ENCODE results near the gene ITGA8. TPM values are rescaled to one million over a fixed set of nuclear protein-coding genes. Genes with fewer than 3 reads are reported as not detected.
A peak's percentile ranks its signal among the peaks of the same experiment; 100 is the strongest.

The ITGA8 gene
- total RNA-seq, 1 donor from 2014 or later, result 0.13 TPM

DNA sequence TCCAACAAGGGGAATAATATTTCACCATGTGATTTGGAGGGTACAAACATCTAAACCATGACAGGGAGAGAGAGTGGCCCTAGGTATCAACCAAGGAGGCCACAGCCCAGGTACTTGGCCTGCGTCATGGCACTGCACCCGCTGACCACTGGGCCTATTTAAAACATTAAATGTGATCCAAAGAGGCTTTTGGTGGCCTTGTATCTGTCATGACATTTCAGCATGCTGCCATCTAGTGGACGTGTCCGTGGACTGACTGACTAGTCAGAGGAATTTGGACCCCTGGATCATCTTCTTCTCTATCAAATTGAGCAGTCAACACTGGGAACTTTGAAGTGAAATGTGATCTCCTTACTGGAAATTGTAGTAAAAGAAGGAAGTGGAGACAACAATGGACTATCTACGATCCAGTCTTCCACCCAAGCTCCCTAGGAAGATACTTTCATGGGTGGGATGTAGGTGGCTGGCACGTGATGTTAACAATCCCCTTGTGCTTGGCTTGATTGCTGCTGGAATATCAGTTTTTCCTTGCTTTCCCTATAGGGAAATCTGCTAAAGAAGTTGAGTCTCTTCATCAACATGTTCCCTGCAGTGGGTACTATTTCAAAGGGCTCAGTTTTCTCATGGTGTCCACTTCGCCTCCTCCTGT is 24.6 kb upstream of the ITGA8 start:
- TF ChIP-seq CTCF (IDR thresholded peaks at IDR 0.05; ENCODE audit: insufficient read depth, low read length, poor library complexity, severe bottlenecking), result peak; percentile 39
- no peak for DNase-seq (ENCODE audit: low read depth)
- H3K36me3 ChIP-seq (ENCODE audit: control insufficient read depth, insufficient read depth, low read length), result no peaks in the 10 kb centered on the region
- no peaks in the 10 kb centered on the region for H3K27me3 ChIP-seq (ENCODE audit: control insufficient read depth, insufficient read depth, low read length)
- no peak overlapping the region for H3K4me3 ChIP-seq (ENCODE audit: low read depth, low read length)

DNA sequence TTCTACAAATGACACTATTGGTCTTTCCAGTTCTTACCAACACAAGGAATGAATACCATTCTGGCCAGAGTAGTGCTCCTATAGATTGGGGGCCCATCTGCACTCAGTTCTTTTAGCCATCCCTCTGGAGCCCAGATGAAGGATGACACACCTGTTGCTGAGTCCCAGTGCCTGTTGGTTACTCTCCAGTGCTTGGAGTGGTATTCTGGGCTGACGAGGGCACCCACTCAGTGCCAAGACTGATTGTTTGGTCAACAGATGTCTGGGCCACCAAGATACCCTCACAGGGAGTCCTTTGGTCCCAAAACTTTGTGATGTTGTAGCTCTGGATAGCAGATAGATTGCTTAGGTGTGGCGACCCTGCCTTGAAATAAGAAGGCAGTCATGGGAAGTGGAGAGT is 23.7 kb upstream of the ITGA8 start:
- TF ChIP-seq CTCF (IDR thresholded peaks at IDR 0.05; ENCODE audit: insufficient read depth, low read length, poor library complexity, severe bottlenecking), result no peak

DNA sequence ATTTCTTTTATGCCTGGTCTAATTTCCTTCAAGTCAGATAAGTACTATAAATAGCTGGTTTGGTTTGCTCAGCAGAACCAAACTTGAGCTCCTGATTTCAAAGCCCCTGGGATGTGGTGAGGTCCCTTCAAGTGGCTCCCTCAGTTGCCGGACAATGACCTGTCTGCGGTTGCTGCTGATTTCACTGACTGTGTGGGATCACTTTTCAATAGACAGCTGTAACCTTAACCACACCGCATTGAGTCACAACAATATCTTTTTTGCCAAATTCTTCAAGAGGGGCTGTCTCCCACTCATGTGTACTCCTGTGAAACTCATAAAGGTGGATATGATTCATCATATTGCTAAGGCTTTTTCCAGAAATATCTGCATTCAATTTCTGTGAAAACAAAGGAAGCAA is 23.1 kb upstream of the ITGA8 start:
- DNase-seq (ENCODE audit: low read depth), result peak; percentile 10

More for the DNA sequence above, 23.7 kb upstream of the ITGA8 start:
- Histone ChIP-seq H3K4me3 (ENCODE audit: low read depth, low read length) (no peak overlapping the region), H3K36me3 (ENCODE audit: control insufficient read depth, insufficient read depth, low read length) (no peaks in the 10 kb centered on the region), H3K27me3 (ENCODE audit: control insufficient read depth, insufficient read depth, low read length) (no peaks in the 10 kb centered on the region)
- DNase-seq (ENCODE audit: low read depth), result no peak

DNA sequence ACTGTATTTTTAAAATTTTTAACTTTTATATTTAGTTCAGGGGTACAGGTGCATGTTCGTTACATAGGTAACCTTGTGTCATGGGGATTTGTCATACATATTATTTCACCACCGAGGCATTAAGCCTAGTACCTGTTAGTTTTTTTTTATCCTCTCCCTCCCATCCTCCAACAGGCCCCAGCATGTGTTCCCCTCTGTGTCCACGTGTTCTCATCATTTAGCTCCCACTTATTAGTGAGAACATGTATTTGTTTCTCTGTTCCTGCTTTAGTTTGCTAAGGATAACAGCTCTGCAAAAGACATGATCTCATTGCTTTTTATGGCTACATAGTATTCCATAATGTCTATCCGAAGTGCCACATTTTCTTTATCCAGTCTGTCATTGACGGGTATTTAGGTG is 22.4 kb upstream of the ITGA8 start:
- H3K36me3 ChIP-seq (ENCODE audit: control insufficient read depth, insufficient read depth, low read length), result no peaks in the 10 kb centered on the region
- no peak for TF ChIP-seq CTCF (IDR thresholded peaks at IDR 0.05; ENCODE audit: insufficient read depth, low read length, poor library complexity, severe bottlenecking)
- no peaks in the 10 kb centered on the region for H3K27me3 ChIP-seq (ENCODE audit: control insufficient read depth, insufficient read depth, low read length)
- DNase-seq (ENCODE audit: low read depth), result no peak
- no peak overlapping the region for H3K4me3 ChIP-seq (ENCODE audit: low read depth, low read length)

More for the DNA sequence above, 23.1 kb upstream of the ITGA8 start:
- no peaks in the 10 kb centered on the region for H3K27me3 ChIP-seq (ENCODE audit: control insufficient read depth, insufficient read depth, low read length)
- H3K36me3 ChIP-seq (ENCODE audit: control insufficient read depth, insufficient read depth, low read length), result no peaks in the 10 kb centered on the region
- H3K4me3 ChIP-seq (ENCODE audit: low read depth, low read length), result no peak overlapping the region
- no peak for TF ChIP-seq CTCF (IDR thresholded peaks at IDR 0.05; ENCODE audit: insufficient read depth, low read length, poor library complexity, severe bottlenecking)

DNA sequence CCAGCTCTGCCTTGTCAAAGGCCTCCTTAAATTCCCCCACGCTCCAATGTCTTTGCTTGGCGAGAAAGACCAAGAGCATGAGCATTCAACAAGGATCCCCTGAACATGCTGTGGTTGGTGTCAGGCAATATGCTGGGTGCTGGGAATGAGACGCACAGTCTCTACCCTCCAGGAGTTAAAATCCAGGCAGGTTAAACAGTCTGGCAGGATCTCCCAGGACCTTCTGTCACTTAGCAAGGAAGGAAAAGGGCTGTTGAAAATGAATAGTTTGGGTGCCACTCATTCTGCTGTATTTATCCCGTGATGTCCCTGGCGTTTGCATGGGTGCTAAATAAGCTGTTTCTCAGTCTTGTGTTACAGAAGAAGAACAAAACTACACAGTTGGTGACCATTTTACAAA is 21.9 kb upstream of the ITGA8 start:
- DNase-seq (ENCODE audit: low read depth), result no peak
- Histone ChIP-seq H3K4me3 (ENCODE audit: low read depth, low read length) (no peak overlapping the region), H3K27me3 (ENCODE audit: control insufficient read depth, insufficient read depth, low read length) (no peaks in the 10 kb centered on the region), H3K36me3 (ENCODE audit: control insufficient read depth, insufficient read depth, low read length) (no peaks in the 10 kb centered on the region)
- no peak for TF ChIP-seq CTCF (IDR thresholded peaks at IDR 0.05; ENCODE audit: insufficient read depth, low read length, poor library complexity, severe bottlenecking)

DNA sequence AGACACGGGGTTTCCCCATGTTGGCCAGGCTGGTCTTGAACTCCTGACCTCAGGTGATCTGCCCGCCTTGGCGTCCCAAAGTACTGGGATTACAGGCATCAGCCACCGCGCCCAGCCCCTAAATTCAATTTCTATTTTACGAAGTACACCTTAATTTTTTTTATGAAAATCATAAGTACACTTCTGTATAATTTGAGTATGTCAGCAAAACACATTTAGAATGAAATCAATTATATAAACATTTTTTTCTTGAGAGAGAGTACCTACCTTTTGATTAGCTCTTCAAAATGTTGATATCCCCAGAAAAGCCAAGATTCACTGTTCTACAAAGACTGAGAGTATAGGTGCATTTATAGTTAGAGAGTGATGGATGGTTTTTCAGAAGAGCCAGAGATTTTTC is 20.5 kb upstream of the ITGA8 start:
- DNase-seq (ENCODE audit: low read depth), result no peak
- H3K27me3 ChIP-seq (ENCODE audit: control insufficient read depth, insufficient read depth, low read length), result no peaks in the 10 kb centered on the region
- H3K4me3 ChIP-seq (ENCODE audit: low read depth, low read length), result no peak overlapping the region
- H3K36me3 ChIP-seq (ENCODE audit: control insufficient read depth, insufficient read depth, low read length), result no peaks in the 10 kb centered on the region
- TF ChIP-seq CTCF (IDR thresholded peaks at IDR 0.05; ENCODE audit: insufficient read depth, low read length, poor library complexity, severe bottlenecking), result no peak

Data from kidney epithelial cell (primary cell).